GM19452 (cell line): ENCODE measurements around the gene FKBP5.

Experiments used
- ATAC-seq: cut with Tn5 transposase; IDR thresholded peaks from one replicate; pipeline ENCODE4 v1.9.1; 2021; ENCODE audit not compliant: unreplicated experiment

Gene FKBP5

DNA sequence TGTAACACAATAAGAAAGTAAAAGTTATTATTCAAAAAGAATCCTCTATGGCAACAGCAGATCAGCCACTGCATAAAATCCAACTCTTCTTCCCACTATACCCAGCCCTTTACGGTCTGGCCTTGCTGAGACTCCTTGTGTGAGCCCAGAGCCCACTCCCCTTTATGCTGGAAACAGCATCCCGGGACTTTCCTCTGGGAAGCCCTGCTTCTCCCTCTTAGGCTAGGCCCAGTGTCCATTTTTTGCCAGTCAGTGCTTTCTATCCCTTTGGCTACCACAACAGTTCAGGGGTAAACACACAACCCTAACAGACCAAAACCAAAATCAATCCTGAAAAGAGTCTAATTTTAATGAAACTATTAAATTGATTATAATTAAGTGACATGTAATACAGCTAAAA lies 20.6 kb downstream of the FKBP5 start:
- ATAC-seq: no peak

DNA sequence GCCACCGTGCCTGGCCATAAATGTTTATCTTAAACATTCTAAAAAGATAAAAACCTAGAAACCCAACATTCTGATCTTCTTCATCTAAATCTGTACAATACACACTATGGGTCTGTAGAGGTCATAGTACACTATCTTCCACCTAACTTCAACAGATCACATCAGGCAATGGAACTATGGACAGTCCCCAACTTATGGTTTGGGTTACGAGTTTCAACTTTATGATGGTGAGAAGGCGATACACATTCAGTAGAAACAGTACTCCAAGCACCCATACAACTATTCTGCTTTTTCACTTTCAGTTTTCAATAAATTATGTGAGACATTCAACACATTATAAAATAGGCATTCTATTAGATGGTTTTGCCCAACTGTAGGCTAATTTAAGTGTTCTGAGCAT lies 23.1 kb downstream of the FKBP5 start:
- no peak for ATAC-seq

DNA sequence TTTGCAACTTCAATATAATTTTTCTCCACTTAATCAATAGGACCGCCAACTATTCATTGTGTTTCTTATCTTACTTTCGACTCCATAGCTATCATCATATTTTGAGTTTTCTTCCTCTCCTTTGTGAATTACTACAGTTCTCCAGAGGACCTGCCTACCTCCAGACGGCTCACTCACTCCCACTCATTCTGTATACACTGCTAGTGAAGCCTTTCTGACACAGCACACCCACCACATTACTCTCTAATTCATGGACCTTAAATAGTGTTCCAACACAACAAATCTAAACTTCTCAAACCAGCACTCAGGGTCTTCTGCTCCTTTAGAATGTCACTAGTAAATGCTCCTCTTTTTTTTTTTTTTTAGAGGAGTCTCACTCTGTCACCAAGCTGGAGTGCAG lies 23.8 kb downstream of the FKBP5 start:
- ATAC-seq: no peak

DNA sequence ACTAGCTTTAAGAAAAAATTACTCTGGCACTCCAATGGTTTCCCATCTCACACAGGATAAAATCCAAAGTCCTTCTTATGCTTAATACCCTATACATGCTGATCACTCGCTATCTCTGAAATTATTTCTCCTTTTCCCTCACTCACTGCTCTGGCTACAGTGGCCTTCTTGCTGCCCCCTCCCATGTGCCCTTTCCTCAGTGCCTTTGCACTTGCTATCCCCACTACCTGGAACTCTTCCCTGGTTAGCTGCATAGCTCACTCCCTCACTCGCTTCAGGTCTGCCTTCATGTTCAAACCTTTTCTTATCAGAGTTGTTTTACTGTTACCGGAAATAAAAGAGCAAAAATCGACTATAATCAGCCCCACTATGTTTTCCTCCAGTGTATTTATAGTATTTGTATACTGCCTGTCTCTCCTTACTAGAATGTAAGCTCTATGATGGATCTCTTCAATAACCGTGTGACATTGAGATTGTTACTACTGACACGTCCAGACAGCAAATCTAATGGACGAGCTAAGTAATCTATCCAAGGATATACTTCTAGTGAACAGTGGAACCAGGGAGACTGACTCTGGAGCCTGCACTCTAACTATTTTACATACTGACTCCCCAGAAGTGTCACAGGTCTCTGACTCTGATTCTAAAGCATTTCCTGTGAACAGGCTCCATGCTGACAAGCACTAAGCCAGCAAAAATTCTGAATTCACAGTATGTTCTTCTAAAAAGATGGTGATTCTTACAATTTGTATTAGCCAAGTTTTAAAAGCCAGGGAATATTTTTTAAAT lies 25.1 kb downstream of the FKBP5 start:
- ATAC-seq: no peak

DNA sequence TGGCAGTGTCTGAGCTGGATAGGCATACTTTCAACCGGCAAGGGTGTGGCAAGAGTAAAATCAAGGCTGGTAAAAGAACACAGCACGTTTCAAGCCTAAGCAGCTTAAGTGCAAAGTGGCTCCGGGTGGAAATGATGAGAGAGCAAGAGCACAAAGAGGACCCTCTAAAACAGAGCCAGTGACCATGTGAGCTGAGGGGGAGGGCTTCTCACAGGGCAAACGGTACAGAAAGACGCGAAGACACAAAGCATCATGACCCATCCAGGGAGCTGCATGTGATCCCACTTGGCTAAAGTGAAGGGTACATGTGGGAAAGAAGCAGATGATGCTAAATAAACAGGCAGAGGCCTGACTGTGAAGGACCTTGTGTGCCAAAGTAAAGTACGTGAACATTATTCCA lies 25.7 kb downstream of the FKBP5 start:
- ATAC-seq: no peak

DNA sequence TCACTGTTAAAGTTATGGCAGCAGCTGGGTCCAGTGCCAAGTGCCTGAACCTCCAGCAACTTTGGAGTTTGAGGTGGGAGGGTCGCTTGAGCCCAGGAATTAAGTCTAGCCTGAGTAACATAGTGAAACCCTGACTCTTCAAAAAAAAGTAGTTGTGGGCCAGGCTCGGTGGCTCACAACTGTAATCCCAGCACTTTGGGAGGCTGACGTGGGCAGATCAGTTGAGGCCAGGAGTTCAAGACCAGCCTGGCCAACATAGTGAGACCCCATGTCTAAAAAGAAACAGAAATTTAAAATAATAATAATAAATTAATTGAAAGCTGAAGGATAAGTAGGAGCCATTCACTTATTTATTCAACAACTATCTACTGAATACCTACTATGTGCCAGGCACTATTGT lies 33.8 kb downstream of the FKBP5 start:
- ATAC-seq: no peak

DNA sequence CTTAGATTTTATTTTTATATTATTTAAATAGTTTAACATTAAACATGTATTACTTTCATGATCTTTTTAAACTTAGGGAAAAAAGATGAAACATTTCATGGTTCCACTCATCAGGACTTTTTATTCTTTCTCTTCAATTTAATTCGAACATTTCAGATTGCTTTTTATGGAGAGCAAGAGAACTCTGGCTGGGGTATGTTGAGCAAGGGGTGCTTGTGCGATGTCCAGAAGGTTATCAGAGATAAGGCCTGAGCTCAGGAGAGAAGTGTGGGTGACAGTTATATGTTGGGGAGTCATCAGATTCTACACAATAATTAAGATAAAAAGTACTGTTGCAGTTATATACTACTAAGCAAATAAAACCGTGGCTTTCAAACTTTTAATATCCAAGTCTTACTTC lies 37.5 kb downstream of the FKBP5 start:
- no peak for ATAC-seq

DNA sequence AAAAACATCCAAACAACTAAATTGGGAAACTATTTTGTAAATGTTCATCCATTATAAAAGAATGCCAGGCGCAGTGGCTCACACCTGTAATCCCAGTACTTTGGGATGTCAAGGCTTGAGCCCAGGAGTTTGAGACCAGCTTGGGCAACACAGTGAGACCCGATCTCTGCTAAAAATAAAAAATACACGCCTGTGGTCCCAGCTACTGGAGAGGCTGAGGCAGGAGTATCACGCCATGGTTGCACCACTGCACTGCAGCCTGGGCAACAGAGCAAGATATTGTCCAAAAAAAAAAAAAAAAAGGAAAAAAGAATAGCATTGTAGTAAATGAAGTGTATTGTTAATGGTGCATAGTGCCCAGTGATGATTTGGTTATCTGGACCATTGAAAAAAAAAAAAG lies 38.7 kb downstream of the FKBP5 start:
- ATAC-seq: no peak

DNA sequence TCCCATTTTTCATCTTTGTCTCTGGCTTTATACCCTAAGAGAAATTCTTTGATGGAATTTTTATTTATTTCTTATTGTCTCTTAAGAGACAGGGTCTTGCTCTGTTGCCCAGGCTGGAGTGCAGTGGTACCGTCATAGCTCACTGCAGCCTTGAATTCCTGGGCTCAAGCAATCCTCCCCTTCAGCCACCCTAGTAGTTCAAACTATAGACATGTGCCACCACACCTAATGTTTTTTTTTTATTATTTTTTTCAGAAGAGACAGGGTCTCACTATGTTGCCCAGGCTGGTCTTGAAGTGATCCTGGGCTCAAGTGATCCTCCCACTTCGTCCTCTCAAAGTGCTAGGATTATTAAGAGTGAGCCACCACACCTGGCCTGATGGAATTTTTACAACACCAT lies 40.5 kb downstream of the FKBP5 start:
- no peak for ATAC-seq

DNA sequence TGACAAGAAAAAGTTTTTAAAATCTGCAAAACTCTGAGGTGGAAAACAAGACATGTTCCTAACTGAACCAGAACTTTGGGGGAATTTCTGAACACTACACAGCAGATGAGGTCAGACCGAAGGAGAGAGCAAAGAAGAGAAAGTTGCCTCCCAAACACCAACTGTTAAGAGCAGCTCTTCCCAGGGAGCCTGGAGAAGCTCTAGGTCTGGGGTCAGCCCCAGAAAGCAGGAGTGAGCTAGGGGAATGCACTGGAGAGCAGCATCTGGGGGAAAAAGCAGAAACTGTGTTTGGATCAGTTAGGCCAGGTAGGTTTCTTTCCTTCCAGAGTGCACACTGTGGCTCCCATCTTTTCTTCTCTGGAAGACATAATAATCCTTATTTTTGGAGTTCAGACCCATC lies 41.3 kb downstream of the FKBP5 start:
- no peak for ATAC-seq

DNA sequence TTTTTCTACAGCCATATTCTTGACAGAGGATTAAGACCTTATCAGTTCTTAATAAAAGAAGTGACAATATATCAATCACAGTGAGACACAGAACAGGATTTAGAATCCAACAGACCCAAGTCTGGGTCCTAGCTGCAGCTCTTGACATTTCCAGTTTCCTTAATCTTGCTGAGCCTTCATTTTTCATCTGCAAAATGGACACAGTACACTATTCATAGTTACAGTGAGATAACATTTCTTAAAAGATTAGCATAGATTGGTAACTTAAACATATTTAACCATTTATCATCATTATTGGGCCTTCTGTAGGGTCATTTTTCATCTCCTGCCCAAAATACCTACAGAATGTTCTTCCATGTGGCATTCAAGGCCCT lies 45.6 kb downstream of the FKBP5 start:
- no peak for ATAC-seq

DNA sequence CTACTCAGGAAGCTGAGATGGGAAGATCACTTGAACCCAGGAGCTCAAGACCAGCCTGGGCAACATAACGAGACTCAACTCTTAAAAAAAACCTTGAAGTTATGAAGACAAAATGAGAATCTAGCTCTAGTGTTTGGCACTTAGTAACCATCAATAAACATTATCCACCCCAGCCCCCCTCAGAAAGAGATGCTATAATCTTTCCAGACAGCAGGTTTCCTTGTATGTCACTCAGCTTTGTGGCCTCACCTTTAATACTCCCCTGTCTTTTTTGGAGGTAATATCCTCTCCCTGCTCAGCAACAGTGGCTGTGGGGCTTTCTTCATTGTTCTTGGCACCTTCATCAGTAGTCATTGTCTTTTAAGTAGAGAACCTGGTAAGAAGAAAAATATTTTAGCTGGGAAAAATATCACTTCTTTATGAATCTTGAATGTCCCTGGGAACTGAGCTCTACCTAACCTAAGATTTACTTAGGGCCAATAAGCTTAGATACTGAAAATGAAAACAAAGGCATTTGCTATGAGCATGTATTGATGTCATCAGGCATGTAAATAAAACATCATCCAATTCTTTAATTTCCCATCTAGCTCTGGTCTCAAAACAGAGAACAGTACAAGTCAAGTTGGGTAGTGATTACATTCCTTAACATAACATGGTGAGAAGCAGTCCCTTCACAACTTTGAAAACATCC lies 46.1 kb downstream of the FKBP5 start:
- ATAC-seq: no peak

DNA sequence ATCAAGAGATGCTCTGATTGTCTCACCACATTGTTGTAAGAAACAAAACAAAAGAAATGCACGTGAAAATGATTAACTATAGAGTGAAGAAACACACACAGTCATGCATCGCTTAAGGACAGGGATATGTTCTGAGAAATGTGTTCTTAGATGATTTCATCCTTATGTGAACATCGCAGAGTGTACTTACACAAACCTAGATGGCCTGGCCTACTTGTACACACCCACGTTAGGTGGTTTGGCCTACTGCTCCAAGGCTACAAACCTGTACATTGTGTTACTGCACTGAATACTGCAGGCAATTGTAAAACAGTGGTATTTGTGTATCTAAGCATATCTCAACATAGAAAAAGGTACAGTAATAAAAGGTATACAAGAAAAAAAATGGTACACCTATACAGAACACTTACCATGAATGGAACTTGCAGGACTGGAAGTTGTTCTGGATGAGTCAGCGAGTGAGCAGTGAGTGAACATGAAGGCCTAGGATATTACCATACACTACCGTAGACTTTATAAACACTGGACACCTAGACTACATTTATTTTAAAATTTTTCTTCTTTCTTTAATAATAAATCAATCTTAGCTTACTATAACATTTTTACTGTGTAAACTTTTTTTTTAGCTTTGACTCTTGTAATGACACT lies 48.6 kb downstream of the FKBP5 start:
- ATAC-seq: no peak

DNA sequence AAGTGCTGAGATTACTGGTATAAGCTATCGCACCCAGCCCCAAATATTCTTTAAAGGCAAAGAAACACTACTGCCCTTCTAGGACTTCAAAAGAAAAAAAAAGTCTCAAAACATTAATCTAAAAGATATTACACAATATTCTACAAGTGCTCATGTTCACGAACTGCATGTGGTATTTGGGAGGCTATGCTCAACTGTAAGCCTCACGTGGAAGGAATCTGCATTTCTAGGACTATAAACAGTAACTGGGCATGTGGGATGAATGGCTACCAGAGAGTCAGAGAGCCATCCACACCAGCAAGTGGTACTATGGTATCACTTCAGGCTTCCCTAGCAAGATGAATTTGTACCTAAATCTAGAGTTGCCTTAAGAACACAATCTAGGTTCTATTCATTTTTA lies 50.0 kb downstream of the FKBP5 start:
- no peak for ATAC-seq

DNA sequence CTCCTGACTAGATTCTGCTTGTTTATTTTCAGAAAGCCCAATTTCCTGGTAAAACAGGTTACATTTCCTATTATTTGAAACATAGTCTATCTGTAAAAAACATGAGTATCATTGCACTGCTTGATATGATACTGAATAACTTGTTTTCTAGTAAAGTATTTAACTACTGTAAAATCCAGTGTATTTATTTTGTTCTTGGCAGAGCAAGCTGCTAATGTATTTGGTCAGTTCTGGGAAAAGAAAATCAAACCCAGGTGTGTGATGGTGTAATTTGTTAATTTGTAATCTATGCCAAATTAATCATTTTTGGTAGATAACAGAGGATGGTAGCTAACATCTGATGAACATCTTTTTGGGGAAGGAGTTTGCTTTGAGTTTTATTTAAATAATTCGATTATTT lies 50.8 kb downstream of the FKBP5 start:
- no peak for ATAC-seq

DNA sequence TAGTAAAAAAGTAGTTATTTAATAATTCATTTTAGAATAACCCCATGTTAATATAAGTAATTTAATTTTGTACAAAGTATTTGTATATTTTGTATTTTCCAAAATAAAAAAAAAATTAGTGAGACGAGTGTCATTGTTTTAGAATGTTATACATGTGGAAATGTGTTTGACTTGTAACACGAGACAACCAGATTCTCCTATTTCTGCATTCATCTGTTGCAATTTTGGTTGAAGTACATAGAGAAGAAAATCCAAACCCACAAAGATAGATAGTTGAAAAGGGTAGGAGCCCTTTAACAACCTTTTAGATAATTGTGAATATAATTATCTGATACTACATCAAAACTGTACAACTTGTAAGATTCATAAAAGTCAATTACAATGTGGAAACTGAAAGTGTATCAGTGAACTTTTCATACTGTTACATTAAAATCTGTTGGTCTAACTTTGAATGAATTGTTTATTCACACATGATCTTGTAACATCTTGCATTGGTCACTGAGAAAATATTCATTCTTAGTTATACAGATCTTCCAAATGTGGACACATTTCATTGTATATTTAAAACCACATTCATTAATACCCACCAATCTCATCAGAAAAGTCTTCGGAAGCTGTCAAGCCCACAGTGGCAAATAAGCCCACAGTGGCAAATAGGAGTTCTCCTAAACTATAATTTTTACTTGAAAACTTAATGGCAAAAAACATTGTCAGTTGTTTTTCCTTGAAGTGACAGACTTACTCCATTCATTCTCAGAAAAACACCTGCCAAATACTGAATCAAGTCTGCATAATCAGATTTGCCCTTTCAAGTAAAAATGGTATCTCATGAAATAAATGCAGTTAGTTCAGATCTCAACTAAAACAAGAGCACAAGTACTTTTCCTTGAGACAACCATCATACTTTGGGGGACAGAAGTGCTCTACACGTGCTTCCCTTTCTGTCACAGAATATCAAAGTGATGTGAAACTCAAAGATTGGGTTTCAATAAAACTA lies 52.8 kb downstream of the FKBP5 start:
- ATAC-seq: no peak

DNA sequence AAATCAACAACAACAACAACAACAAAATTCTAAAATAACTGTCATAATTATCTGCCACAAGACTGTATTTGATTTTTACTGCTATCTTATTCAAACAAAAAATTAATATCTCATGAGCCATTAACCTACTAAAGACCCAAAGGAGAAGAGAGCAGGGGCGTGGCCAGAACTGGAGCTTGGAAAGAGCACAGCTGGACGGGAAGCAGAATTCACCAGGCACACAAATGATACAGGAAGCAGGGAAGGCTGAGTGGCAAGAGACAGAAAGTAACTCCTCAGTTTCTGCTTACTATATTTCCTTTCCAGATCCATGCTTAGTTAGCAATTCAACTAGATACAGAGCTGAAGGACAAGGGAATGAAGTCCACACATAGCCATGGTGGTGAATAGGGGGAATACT lies 54.4 kb downstream of the FKBP5 start:
- ATAC-seq: no peak

DNA sequence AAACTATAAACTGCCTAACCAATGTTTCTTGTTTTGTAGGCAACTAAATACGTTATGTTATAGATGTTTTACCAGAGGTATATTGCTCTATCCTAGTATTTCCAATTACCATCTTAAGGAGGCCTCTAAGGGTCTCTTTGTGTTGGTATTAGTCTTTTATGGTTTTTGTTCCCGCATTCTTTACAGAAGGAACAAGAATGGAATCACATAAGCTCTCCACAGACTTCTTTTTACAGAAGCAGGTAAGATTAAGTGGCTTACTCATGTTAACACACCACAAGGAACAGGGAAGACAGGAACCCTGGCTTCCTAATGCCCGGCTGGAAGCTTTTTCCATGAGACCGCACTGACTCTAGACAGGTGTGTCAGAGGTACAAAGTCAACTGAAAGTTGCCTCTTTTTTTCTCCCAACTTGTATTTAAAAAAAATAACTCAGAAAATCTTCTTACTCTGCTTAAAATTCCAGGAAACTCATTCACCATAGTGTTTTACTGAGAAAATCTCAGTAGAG lies 55.1 kb downstream of the FKBP5 start:
- ATAC-seq: no peak

DNA sequence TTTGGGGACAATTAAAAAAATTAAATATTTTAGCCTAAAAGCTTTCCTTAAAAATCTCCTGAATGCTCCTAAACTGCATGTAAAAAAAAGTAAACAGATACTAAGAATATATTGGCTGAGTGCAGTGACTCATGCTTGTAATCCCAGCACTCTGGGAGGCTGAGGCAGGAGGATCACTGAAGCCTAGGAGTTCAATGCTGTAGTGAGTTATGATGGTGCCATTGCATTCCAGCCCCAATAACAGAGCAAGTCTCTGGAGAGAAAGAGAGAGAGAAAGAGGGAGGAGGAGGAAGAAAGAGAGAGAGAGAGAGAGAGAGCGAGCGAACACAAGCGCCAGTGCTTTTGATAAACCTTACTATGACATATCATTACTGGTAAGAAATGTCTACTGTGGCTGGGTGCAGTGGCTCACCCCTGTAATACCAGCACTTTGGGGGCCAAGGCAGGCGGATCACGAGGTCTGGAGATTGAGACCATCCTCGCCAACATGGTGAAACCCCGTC lies 58.8 kb downstream of the FKBP5 start:
- ATAC-seq: no peak

DNA sequence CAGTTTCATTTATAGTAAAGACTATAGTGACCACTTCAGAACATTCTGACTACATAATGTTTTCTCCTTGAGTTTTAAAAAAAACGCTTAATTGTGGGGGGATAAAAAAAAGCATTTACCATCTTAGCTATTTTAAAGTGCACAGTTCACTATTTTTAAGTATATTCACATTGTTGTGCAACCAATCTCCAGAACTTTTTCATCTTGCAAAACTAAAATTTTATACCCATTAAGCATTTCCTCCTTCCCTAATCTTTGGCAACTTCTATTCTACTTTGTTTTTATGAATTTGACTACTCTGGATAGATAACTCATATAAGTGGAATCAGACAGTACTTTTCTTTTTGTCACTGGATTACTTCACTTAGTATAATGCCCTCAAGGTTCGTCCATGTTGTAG lies 62.3 kb downstream of the FKBP5 start:
- no peak for ATAC-seq
